HepG2 (cell line): Measurements from ENCODE around the gene CSDE1. TPM values are rescaled to one million over a fixed set of nuclear protein-coding genes. Genes with fewer than 3 reads are reported as not detected.

Experiments
- DPF2 ChIP-seq: sonication (generic); formaldehyde crosslinking; IDR thresholded peaks from 2 replicates; pipeline ENCODE4 v1.4.0; 2020; ENCODE audit warnings: mild to moderate bottlenecking, low read depth, missing genetic modification reagents, borderline replicate concordance
- HNF4A ChIP-seq: sonication (generic); formaldehyde crosslinking; IDR thresholded peaks from 2 replicates; pipeline ENCODE4 v1.4.0; 2020; ENCODE audit warnings: missing genetic modification reagents
- JUND ChIP-seq: sonication (generic); formaldehyde crosslinking; IDR thresholded peaks from 2 replicates; pipeline ENCODE4 v1.8.0; 2022; ENCODE audit warnings: mild to moderate bottlenecking, missing genetic modification reagents
- NR2F6 ChIP-seq, 2 experiments: IDR thresholded peaks; 2 replicates each; pipeline ENCODE4 v1.6.1; 2016; ENCODE audit warnings: antibody characterized with exemption in 1 of 2, mild to moderate bottlenecking in 1 of 2
- SMARCE1 ChIP-seq: fragments of 450-650 bp; IDR thresholded peaks from 2 replicates; pipeline ENCODE4 v1.6.1; 2017; ENCODE audit warnings: borderline replicate concordance
- TBP ChIP-seq: sonication (generic); formaldehyde crosslinking; IDR thresholded peaks from 2 replicates; pipeline ENCODE4 v1.5.0; 2020; ENCODE audit warnings: missing genetic modification reagents
- ZNF350 ChIP-seq: sonication (generic); formaldehyde crosslinking; IDR thresholded peaks from 2 replicates; pipeline ENCODE4 v1.4.0; 2020; ENCODE audit warnings: mild to moderate bottlenecking, low read depth, missing genetic modification reagents, borderline replicate concordance
- ZNF577 ChIP-seq: sonication (generic); formaldehyde crosslinking; IDR thresholded peaks from 2 replicates; pipeline ENCODE4 v1.4.0; 2020; ENCODE audit warnings: mild to moderate bottlenecking, low read depth, missing genetic modification reagents, borderline replicate concordance
- polyA plus RNA-seq, 8 experiments: library from polyadenylated mRNA; depleted of rRNA in 3 of 8; stranded (reverse) in 7 of 8; unstranded in 1 of 8; fragments of >200 nt; fragmentation: Illumina TruSeq in 4 of 8; extraction: Trizol in 4 of 8; gene quantifications; 2 replicates each; pipeline versions ENCODE4 v1.2.1 to v1.2.3, GENCODE V29; 2011 to 2016; ENCODE audit warnings: low read depth in 4 of 8, missing spikeins in 1 of 8, mixed read lengths in 1 of 8; ENCODE audit not compliant: insufficient read depth in 1 of 8
- total RNA-seq, 5 experiments: library from RNA; depleted of rRNA; stranded (reverse); fragments of >200 nt; fragmentation: Illumina TruSeq; extraction: Trizol; gene quantifications; 2 replicates each; pipeline ENCODE4 v1.2.3, GENCODE V29; 2016; ENCODE audit warnings: low read depth in 1 of 5
- TF ChIP-seq, protein P1 (sequence below): sonication (generic); formaldehyde crosslinking; IDR thresholded peaks from 2 replicates; pipeline ENCODE4 v1.4.0; 2020; ENCODE audit warnings: missing genetic modification reagents, borderline replicate concordance
- TF ChIP-seq, protein P2 (sequence below): sonication (generic); formaldehyde crosslinking; IDR thresholded peaks from 2 replicates; pipeline ENCODE4 v1.4.0; 2020; ENCODE audit warnings: missing genetic modification reagents, mild to moderate bottlenecking, borderline replicate concordance
- TF ChIP-seq, protein P3 (sequence below): sonication (generic); formaldehyde crosslinking; IDR thresholded peaks from 2 replicates; pipeline ENCODE4 v1.5.0; 2020; ENCODE audit warnings: mild to moderate bottlenecking, missing genetic modification reagents

The CSDE1 gene
- total and polyA plus RNA-seq, 2 of the 13 experiments (the other 11 are each of a cell fraction or from before 2014, with no cell fraction given) = 150 to 313 TPM

DNA sequence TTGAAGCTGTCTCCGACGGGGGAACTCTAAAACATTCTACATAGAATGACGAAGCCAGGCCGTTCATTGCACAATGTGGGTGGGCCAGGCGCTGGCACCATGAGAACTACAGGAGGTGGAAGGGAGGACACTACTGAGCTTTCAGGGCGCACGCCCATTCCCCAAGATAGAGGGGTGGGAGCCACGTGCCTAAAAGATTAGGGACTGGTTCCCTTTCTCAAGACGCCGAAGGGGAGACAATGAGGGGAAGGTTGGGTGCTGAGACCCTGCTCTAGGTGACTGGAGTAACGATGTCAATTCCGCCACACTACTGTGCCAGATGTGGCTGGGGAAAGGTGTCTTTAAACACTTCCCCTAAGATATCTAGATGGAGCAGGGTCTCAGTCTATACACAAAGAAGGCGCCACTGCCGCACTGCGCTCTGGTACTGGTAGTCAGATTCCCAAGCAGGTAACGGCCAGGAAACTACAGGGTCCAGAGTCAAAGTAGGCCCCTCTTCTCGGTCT is 782 bp downstream of the CSDE1 start (continued):
- TF ChIP-seq, protein P1, sequence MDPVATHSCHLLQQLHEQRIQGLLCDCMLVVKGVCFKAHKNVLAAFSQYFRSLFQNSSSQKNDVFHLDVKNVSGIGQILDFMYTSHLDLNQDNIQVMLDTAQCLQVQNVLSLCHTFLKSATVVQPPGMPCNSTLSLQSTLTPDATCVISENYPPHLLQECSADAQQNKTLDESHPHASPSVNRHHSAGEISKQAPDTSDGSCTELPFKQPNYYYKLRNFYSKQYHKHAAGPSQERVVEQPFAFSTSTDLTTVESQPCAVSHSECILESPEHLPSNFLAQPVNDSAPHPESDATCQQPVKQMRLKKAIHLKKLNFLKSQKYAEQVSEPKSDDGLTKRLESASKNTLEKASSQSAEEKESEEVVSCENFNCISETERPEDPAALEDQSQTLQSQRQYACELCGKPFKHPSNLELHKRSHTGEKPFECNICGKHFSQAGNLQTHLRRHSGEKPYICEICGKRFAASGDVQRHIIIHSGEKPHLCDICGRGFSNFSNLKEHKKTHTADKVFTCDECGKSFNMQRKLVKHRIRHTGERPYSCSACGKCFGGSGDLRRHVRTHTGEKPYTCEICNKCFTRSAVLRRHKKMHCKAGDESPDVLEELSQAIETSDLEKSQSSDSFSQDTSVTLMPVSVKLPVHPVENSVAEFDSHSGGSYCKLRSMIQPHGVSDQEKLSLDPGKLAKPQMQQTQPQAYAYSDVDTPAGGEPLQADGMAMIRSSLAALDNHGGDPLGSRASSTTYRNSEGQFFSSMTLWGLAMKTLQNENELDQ = no peak
- TF ChIP-seq HNF4A (CRISPR knock-in tag) (no peak), JUND (0 out of 2 replicates have a peak, but pooled peaks have one; percentile 16), ZNF577 (no peak), SMARCE1 (no peak), ZNF350 (no peak), TBP (0 out of 2 replicates have a peak, but pooled peaks have one; percentile 34), DPF2 (CRISPR knock-in tag) (no peak), NR2F6 (IDR thresholded peaks at IDR 0.05) (no peak), NR2F6 (CRISPR knock-in tag; IDR thresholded peaks at IDR 0.05) (no peak)
- TF ChIP-seq, protein P2, sequence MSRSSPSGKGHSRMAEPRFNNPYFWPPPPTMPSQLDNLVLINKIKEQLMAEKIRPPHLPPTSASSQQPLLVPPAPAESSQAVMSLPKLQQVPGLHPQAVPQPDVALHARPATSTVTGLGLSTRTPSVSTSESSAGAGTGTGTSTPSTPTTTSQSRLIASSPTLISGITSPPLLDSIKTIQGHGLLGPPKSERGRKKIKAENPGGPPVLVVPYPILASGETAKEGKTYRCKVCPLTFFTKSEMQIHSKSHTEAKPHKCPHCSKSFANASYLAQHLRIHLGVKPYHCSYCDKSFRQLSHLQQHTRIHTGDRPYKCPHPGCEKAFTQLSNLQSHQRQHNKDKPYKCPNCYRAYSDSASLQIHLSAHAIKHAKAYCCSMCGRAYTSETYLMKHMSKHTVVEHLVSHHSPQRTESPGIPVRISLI (CRISPR knock-in tag) = no peak
- TF ChIP-seq, protein P3, sequence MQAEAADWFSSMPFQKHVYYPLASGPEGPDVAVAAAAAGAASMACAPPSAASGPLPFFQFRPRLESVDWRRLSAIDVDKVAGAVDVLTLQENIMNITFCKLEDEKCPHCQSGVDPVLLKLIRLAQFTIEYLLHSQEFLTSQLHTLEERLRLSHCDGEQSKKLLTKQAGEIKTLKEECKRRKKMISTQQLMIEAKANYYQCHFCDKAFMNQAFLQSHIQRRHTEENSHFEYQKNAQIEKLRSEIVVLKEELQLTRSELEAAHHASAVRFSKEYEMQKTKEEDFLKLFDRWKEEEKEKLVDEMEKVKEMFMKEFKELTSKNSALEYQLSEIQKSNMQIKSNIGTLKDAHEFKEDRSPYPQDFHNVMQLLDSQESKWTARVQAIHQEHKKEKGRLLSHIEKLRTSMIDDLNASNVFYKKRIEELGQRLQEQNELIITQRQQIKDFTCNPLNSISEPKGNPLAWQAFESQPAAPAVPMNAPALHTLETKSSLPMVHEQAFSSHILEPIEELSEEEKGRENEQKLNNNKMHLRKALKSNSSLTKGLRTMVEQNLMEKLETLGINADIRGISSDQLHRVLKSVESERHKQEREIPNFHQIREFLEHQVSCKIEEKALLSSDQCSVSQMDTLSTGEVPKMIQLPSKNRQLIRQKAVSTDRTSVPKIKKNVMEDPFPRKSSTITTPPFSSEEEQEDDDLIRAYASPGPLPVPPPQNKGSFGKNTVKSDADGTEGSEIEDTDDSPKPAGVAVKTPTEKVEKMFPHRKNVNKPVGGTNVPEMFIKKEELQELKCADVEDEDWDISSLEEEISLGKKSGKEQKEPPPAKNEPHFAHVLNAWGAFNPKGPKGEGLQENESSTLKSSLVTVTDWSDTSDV = no peak
